ENCODE measurements around the gene TGM1.
"Not testable (repeated sequence)": the region's sequence is repeated elsewhere in the genome, so short reads cannot be mapped to it uniquely, and the experiment has no call there.

The TGM1 gene

DNA sequence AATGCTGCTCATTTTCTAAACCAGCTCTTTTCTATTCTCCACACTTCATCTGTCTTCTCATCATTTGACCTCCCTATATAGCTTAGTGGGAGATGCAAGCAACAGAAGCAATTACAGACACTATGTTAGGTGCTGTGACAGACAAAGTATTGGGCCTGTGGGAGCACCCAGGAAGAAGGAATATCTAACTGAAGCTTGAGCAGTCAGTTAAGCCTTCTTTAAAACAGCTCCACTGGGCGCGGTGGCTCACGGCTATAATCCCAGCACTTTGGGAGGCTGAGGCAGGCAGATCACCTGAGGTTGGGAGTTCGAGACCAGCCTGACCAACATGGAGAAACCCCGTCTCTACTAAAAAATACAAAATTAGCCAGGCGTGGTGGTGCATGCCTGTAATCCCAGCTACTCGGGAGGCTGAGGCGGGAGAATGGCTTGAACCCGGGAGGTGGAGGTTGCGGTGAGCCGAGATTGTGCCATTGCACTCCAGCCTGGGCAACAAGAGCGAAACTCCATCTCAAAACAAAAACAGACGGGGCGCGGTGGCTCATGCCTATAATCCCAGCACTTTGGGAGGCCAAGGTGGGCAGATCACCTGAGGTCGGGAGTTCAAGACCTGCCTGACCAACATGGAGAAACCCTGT, 59.6 kb downstream of the TGM1 start:
- DNase-seq = not testable (repeated sequence)

DNA sequence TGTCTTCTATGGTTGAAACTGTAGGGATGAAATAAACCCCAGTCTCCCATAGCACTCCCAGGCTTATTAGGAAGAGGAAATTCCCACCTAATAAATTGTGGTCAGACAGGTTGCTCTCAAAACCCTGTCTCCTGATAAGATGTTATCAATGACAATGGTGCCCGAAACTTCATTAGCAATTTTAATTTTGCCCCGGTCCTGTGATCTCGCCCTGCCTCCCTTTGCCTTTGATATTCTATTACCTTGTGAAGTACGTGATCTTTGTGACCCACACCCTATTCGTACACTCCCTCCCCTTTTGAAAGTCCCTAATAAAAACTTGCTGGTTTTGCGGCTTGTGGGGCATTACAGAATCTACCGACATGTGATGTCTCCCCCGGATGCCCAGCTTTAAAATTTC, 60.4 kb downstream of the TGM1 start:
- DNase-seq = not testable (repeated sequence)
